ENCODE data around the gene CHI3L1.

The CHI3L1 gene

DNA sequence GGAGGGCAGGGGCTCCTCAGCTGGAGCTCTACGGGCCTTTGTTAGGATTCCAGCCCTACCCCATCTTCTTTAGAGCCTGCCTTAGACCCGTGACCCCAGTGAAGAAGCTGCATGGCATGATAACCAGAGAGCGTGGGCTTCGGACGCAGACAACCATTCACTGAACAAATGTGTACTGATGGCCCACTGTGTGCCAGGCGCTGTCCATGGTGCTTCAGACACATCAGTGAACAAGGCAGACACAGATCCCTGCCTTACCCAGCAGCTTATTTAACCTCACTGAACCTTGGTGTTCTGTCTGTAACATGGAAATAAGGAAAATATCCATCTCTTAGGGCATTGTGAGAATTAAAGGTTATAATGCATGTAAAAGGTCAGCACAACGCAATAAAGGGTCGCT is 33.4 kb upstream of the CHI3L1 start:
- no peak for TF ChIP-seq EZH2 (IDR thresholded peaks at IDR 0.05; ENCODE audit: borderline replicate concordance, low read depth, low read length, severe bottlenecking)
- TF ChIP-seq, protein P1, sequence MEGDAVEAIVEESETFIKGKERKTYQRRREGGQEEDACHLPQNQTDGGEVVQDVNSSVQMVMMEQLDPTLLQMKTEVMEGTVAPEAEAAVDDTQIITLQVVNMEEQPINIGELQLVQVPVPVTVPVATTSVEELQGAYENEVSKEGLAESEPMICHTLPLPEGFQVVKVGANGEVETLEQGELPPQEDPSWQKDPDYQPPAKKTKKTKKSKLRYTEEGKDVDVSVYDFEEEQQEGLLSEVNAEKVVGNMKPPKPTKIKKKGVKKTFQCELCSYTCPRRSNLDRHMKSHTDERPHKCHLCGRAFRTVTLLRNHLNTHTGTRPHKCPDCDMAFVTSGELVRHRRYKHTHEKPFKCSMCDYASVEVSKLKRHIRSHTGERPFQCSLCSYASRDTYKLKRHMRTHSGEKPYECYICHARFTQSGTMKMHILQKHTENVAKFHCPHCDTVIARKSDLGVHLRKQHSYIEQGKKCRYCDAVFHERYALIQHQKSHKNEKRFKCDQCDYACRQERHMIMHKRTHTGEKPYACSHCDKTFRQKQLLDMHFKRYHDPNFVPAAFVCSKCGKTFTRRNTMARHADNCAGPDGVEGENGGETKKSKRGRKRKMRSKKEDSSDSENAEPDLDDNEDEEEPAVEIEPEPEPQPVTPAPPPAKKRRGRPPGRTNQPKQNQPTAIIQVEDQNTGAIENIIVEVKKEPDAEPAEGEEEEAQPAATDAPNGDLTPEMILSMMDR (IDR thresholded peaks at IDR 0.05; ENCODE audit: borderline replicate concordance, extremely low read depth, low read length, poor library complexity, severe bottlenecking) = no peak
- no peak overlapping the region for H3K9ac ChIP-seq (ENCODE audit: low read depth, low read length)
- no peaks in the 10 kb centered on the region for H3K36me3 ChIP-seq (ENCODE audit: insufficient read depth, low read length)
- peaks cover 7% of the 10 kb centered on the region; the same call in 1 of the 2 replicates for H4K20me1 ChIP-seq (ENCODE audit: insufficient read depth, low read length)
- no peak overlapping the region for H2AFZ ChIP-seq (ENCODE audit: low read depth, low read length)
- H3K4me3 ChIP-seq (ENCODE audit: low read depth in 1 of 2, low read length in 2 of 2) = no peak overlapping the region
- H3K27me3 ChIP-seq (ENCODE audit: insufficient read depth, low read length, poor library complexity) = peaks cover 20% of the 10 kb centered on the region
- DNase-seq = peak; percentile 24
- no peaks in the 10 kb centered on the region for H3K9me3 ChIP-seq (ENCODE audit: insufficient read depth, low read length, severe bottlenecking)
- peaks cover 11% of the 10 kb centered on the region for H3K4me1 ChIP-seq (ENCODE audit: insufficient read depth, low read length)
- H3K4me2 ChIP-seq (ENCODE audit: insufficient read depth, low read length) = no peak overlapping the region
- no peak overlapping the region for H3K27ac ChIP-seq (ENCODE audit: low read length)
- H3K79me2 ChIP-seq (ENCODE audit: insufficient read depth, low read length) = no peaks in the 10 kb centered on the region
- ATAC-seq (ENCODE audit: insufficient read depth, low read depth) = no peak

DNA sequence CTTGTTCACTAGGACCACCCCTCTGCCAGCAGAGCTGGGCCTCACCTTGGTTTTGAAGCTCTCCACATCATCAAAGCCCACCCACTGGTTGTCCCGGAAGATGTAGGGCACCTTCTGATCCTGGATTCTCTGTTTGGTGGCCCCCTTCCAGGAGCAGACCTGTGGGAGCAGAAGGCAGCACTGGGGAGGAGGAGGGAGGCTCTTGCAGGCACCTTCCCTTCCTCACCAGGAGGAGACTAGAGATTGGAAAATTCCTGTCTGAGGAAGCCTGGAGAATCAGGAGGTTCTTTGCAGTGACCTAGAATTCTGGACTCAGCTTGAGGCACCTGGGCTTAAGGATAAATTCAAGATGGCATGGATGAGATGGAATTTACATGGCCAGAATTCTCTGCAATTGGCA is 32.7 kb upstream of the CHI3L1 start:
- no peak for ATAC-seq (ENCODE audit: insufficient read depth, low read depth)
- no peak for TF ChIP-seq EZH2 (IDR thresholded peaks at IDR 0.05; ENCODE audit: borderline replicate concordance, low read depth, low read length, severe bottlenecking)
- TF ChIP-seq, protein P1 (IDR thresholded peaks at IDR 0.05; ENCODE audit: borderline replicate concordance, extremely low read depth, low read length, poor library complexity, severe bottlenecking) = no peak

GRCh38 chr1:203217668-203218067 is 31.2 kb upstream of the CHI3L1 start:
- H3K4me2 ChIP-seq (ENCODE audit: insufficient read depth, low read length) = no peak overlapping the region
- no peak for ATAC-seq (ENCODE audit: insufficient read depth, low read depth)

More for the DNA sequence above, 32.7 kb upstream of the CHI3L1 start:
- Histone ChIP-seq H2AFZ (ENCODE audit: low read depth, low read length) (no peak overlapping the region), H3K36me3 (ENCODE audit: insufficient read depth, low read length) (no peaks in the 10 kb centered on the region), H3K27me3 (ENCODE audit: insufficient read depth, low read length, poor library complexity) (peaks cover 13% of the 10 kb centered on the region), H3K4me1 (ENCODE audit: insufficient read depth, low read length) (peaks cover 14% of the 10 kb centered on the region), H3K4me2 (ENCODE audit: insufficient read depth, low read length) (no peak overlapping the region), H3K9ac (ENCODE audit: low read depth, low read length) (no peak overlapping the region), H3K27ac (ENCODE audit: low read length) (no peak overlapping the region), H4K20me1 (ENCODE audit: insufficient read depth, low read length) (peaks cover 7% of the 10 kb centered on the region; the same call in 1 of the 2 replicates), H3K9me3 (ENCODE audit: insufficient read depth, low read length, severe bottlenecking) (no peaks in the 10 kb centered on the region), H3K4me3 (ENCODE audit: low read depth in 1 of 2, low read length in 2 of 2) (no peak overlapping the region), H3K79me2 (ENCODE audit: insufficient read depth, low read length) (no peaks in the 10 kb centered on the region)
- DNase-seq = no peak

More at GRCh38 chr1:203217668-203218067, 31.2 kb upstream of the CHI3L1 start:
- peaks cover 7% of the 10 kb centered on the region; the same call in 1 of the 2 replicates for H4K20me1 ChIP-seq (ENCODE audit: insufficient read depth, low read length)
- H3K27ac ChIP-seq (ENCODE audit: low read length) = no peak overlapping the region
- no peak for DNase-seq
- no peak overlapping the region for H3K9ac ChIP-seq (ENCODE audit: low read depth, low read length)
- H3K4me3 ChIP-seq (ENCODE audit: low read depth in 1 of 2, low read length in 2 of 2) = no peak overlapping the region
- H3K4me1 ChIP-seq (ENCODE audit: insufficient read depth, low read length) = peaks cover 14% of the 10 kb centered on the region
- TF ChIP-seq, protein P1 (IDR thresholded peaks at IDR 0.05; ENCODE audit: borderline replicate concordance, extremely low read depth, low read length, poor library complexity, severe bottlenecking) = no peak
- TF ChIP-seq EZH2 (IDR thresholded peaks at IDR 0.05; ENCODE audit: borderline replicate concordance, low read depth, low read length, severe bottlenecking) = no peak
- no peak overlapping the region for H2AFZ ChIP-seq (ENCODE audit: low read depth, low read length)
- H3K79me2 ChIP-seq (ENCODE audit: insufficient read depth, low read length) = no peaks in the 10 kb centered on the region
- H3K36me3 ChIP-seq (ENCODE audit: insufficient read depth, low read length) = no peaks in the 10 kb centered on the region
- H3K9me3 ChIP-seq (ENCODE audit: insufficient read depth, low read length, severe bottlenecking) = no peaks in the 10 kb centered on the region
- H3K27me3 ChIP-seq (ENCODE audit: insufficient read depth, low read length, poor library complexity) = peaks cover 13% of the 10 kb centered on the region

All from DND-41 (cell line).